Measurements from ENCODE around the gene TPSD1. TPM values are rescaled to one million over a fixed set of nuclear protein-coding genes. Genes with fewer than 3 reads are reported as not detected.
"Not testable (repeated sequence)": the region's sequence is repeated elsewhere in the genome, so short reads cannot be mapped to it uniquely, and the experiment has no call there.

TPSD1 gene
- polyA plus RNA-seq, 3 donors: 0.95 TPM; not detected in 2

GRCh38 chr16:1236659-1237058, 19.2 kb upstream of the TPSD1 start:
- DNase-seq (ENCODE audit: extremely low read depth in 1 of 11, low read depth in 9 of 11, low spot score in 4 of 11): not testable (repeated sequence)

- no peak for DNase-seq (ENCODE audit: extremely low read depth in 1 of 11, low read depth in 9 of 11, low spot score in 4 of 11)
These were observed 17.9 kb upstream of the TPSD1 start for GRCh38 chr16:1237990-1238389.

- not testable (repeated sequence) for DNase-seq (ENCODE audit: extremely low read depth in 1 of 11, low read depth in 9 of 11, low spot score in 4 of 11)
These were observed 17.0 kb upstream of the TPSD1 start for GRCh38 chr16:1238909-1239308.

- not testable (repeated sequence) for DNase-seq (ENCODE audit: extremely low read depth in 1 of 11, low read depth in 9 of 11, low spot score in 4 of 11)
These were observed 16.3 kb upstream of the TPSD1 start for GRCh38 chr16:1239575-1239974.

GRCh38 chr16:1240436-1240835, 15.4 kb upstream of the TPSD1 start, which contains the start of gene TPSAB1:
TPSAB1 (plus strand) TSS chr16:1240705; CDS start chr16:1240939, 234 bp downstream.
- DNase-seq (ENCODE audit: extremely low read depth in 1 of 11, low read depth in 9 of 11, low spot score in 4 of 11): not testable (repeated sequence)

- DNase-seq (ENCODE audit: extremely low read depth in 1 of 11, low read depth in 9 of 11, low spot score in 4 of 11): not testable (repeated sequence)
These were observed 14.8 kb upstream of the TPSD1 start for GRCh38 chr16:1241081-1241480.

- DNase-seq (ENCODE audit: extremely low read depth in 1 of 11, low read depth in 9 of 11, low spot score in 4 of 11): not testable (repeated sequence)
These were observed 12.5 kb upstream of the TPSD1 start for GRCh38 chr16:1243363-1243762.

- not testable (repeated sequence) for DNase-seq (ENCODE audit: extremely low read depth in 1 of 11, low read depth in 9 of 11, low spot score in 4 of 11)
These were observed 11.7 kb upstream of the TPSD1 start for GRCh38 chr16:1243907-1244850.

- no peak for DNase-seq (ENCODE audit: extremely low read depth in 1 of 11, low read depth in 9 of 11, low spot score in 4 of 11)
These were observed 11.0 kb upstream of the TPSD1 start for GRCh38 chr16:1244881-1245280.

- DNase-seq (ENCODE audit: extremely low read depth in 1 of 11, low read depth in 9 of 11, low spot score in 4 of 11): no peak
These were observed 10.3 kb upstream of the TPSD1 start for GRCh38 chr16:1245452-1246020.

GRCh38 chr16:1247903-1248537, 7.8 kb upstream of the TPSD1 start:
- not testable (repeated sequence) for DNase-seq (ENCODE audit: extremely low read depth in 1 of 11, low read depth in 9 of 11, low spot score in 4 of 11)

GRCh38 chr16:1249031-1249755, 6.7 kb upstream of the TPSD1 start:
- not testable (repeated sequence) for DNase-seq (ENCODE audit: extremely low read depth in 1 of 11, low read depth in 9 of 11, low spot score in 4 of 11)

- not testable (repeated sequence) for DNase-seq (ENCODE audit: extremely low read depth in 1 of 11, low read depth in 9 of 11, low spot score in 4 of 11)
These were observed 2.0 kb upstream of the TPSD1 start for GRCh38 chr16:1253701-1254364.

- DNase-seq (ENCODE audit: extremely low read depth in 1 of 11, low read depth in 9 of 11, low spot score in 4 of 11): not testable (repeated sequence)
These were observed 1.0 kb upstream of the TPSD1 start for GRCh38 chr16:1254821-1255220.

- DNase-seq (ENCODE audit: extremely low read depth in 1 of 11, low read depth in 9 of 11, low spot score in 4 of 11): not testable (repeated sequence)
These were observed 516 bp downstream of the TPSD1 start for GRCh38 chr16:1256296-1256873.

GRCh38 chr16:1256874-1257322, 1.0 kb downstream of the TPSD1 start:
- DNase-seq (ENCODE audit: extremely low read depth in 1 of 11, low read depth in 9 of 11, low spot score in 4 of 11): no peak

- no peak for DNase-seq (ENCODE audit: extremely low read depth in 1 of 11, low read depth in 9 of 11, low spot score in 4 of 11)
These were observed 1.8 kb downstream of the TPSD1 start for GRCh38 chr16:1257561-1258224.

- DNase-seq (ENCODE audit: extremely low read depth in 1 of 11, low read depth in 9 of 11, low spot score in 4 of 11): no peak
These were observed 2.3 kb downstream of the TPSD1 start for GRCh38 chr16:1258225-1258600.
